ENCODE measurements around the gene SERPINA9. TPM values are rescaled to one million over a fixed set of nuclear protein-coding genes. Genes with fewer than 3 reads are reported as not detected.
"Not testable (repeated sequence)": the region's sequence is repeated elsewhere in the genome, so short reads cannot be mapped to it uniquely, and the experiment has no call there.

SERPINA9 gene
- polyA plus RNA-seq, 1 donor = not detected

GRCh38 chr14:94485944-94486841 lies 10.2 kb upstream of the SERPINA9 start:
- peak; percentile 49 for DNase-seq

GRCh38 chr14:94484481-94484880 lies 8.5 kb upstream of the SERPINA9 start:
- no peak for DNase-seq

- DNase-seq = no peak
Observed at GRCh38 chr14:94483729-94484275, 7.8 kb upstream of the SERPINA9 start.

- no peak for DNase-seq
Observed at GRCh38 chr14:94483071-94483451, 7.1 kb upstream of the SERPINA9 start.

- DNase-seq = not testable (repeated sequence)
Observed at GRCh38 chr14:94482132-94483070, 6.4 kb upstream of the SERPINA9 start.

- no peak for DNase-seq
Observed at GRCh38 chr14:94481468-94482131, 5.6 kb upstream of the SERPINA9 start.

- DNase-seq = no peak
Observed at GRCh38 chr14:94480809-94481208, 4.8 kb upstream of the SERPINA9 start.

- DNase-seq = no peak
Observed at GRCh38 chr14:94478420-94478819, 2.4 kb upstream of the SERPINA9 start.

GRCh38 chr14:94474581-94475031 lies 1.4 kb downstream of the SERPINA9 start:
- no peak for DNase-seq

GRCh38 chr14:94473666-94474410 lies 2.2 kb downstream of the SERPINA9 start:
- no peak for DNase-seq

GRCh38 chr14:94472842-94473241 lies 3.2 kb downstream of the SERPINA9 start:
- DNase-seq = no peak

GRCh38 chr14:94471045-94471444 lies 5.0 kb downstream of the SERPINA9 start:
- DNase-seq = no peak

GRCh38 chr14:94470311-94470710 lies 5.7 kb downstream of the SERPINA9 start:
- DNase-seq = no peak

- DNase-seq = no peak
Observed at GRCh38 chr14:94469261-94469660, 6.7 kb downstream of the SERPINA9 start.

- DNase-seq = no peak
Observed at GRCh38 chr14:94467728-94468520, 8.1 kb downstream of the SERPINA9 start.

- DNase-seq = no peak
Observed at GRCh38 chr14:94466706-94467370, 9.2 kb downstream of the SERPINA9 start.

GRCh38 chr14:94465042-94465441 lies 11.0 kb downstream of the SERPINA9 start:
- DNase-seq = no peak

GRCh38 chr14:94464290-94464689 lies 11.7 kb downstream of the SERPINA9 start:
- no peak for DNase-seq

- DNase-seq = no peak
Observed at GRCh38 chr14:94462763-94463572, 13.0 kb downstream of the SERPINA9 start.

All from hindlimb muscle (tissue), 1 donor.